Measurements from ENCODE around the gene PA2G4. TPM values are rescaled to one million over a fixed set of nuclear protein-coding genes. Genes with fewer than 3 reads are reported as not detected.

PA2G4 gene
- total and polyA plus RNA-seq, 10 of the 15 experiments (the other 5 are each of a cell fraction or from before 2014, with no cell fraction given) = 148 to 514 (median 406) TPM

GRCh38 chr12:56152132-56152755, 47.9 kb downstream of the PA2G4 start, which contains the start of gene MYL6B (continued):
- TF ChIP-seq USF2 (IDR thresholded peaks at IDR 0.05; ENCODE audit: borderline replicate concordance, low read depth, low read length) (no peak), RELA (IDR thresholded peaks at IDR 0.05; ENCODE audit: borderline replicate concordance, partially characterized antibody) (peak; percentile 66), HSF1 (IDR thresholded peaks at IDR 0.05; ENCODE audit: low read depth, low read length) (no peak), TARDBP (IDR thresholded peaks at IDR 0.05; ENCODE audit: borderline replicate concordance) (no peak; the same call in 1 of the 2 replicates), ZNF622 (IDR thresholded peaks at IDR 0.05) (no peak), MYC (IDR thresholded peaks at IDR 0.05; ENCODE audit: insufficient read depth, insufficient read length, insufficient replicate concordance, low read length, severe bottlenecking) (no peak), HDGF (IDR thresholded peaks at IDR 0.05) (0 out of 2 replicates have a peak, but pooled peaks have one; percentile 32), JUNB (IDR thresholded peaks at IDR 0.05) (peak; percentile 22; the same call in 1 of the 2 replicates), SP1 (IDR thresholded peaks at IDR 0.05; ENCODE audit: low read depth, low read length) (peak; percentile 64), EZH2 (IDR thresholded peaks at IDR 0.05; ENCODE audit: borderline replicate concordance, control insufficient read depth, low read depth, low read length) (no peak), JUND (IDR thresholded peaks at IDR 0.05; ENCODE audit: low read depth, low read length) (no peak), WRNIP1 (IDR thresholded peaks at IDR 0.05; ENCODE audit: borderline replicate concordance, low read depth, low read length) (no peak), CUX1 (IDR thresholded peaks at IDR 0.05; ENCODE audit: insufficient replicate concordance, low read depth, low read length) (no peak), MXI1 (IDR thresholded peaks at IDR 0.05; ENCODE audit: low read depth, low read length) (no peak; the same call in 1 of the 2 replicates), CREB1 (IDR thresholded peaks at IDR 0.05; ENCODE audit: low read depth) (peak; percentile 80), PML (IDR thresholded peaks at IDR 0.05; ENCODE audit: low read length) (0 out of 2 replicates have a peak, but pooled peaks have one; percentile 60), EGR1 (IDR thresholded peaks at IDR 0.05; ENCODE audit: borderline replicate concordance in 1 of 2, low read depth in 2 of 2, low read length in 2 of 2) (no peak), ZBTB4 (CRISPR knock-in tag; IDR thresholded peaks at IDR 0.05) (no peak), POU2F2 (IDR thresholded peaks at IDR 0.05; ENCODE audit: borderline replicate concordance, low read depth, low read length) (peak; percentile 80; the same call in 2 of the 3 replicates)
